Right lobe of liver (tissue), 4 donors: ENCODE results near the gene ADD2.

Experiments
- POLR2A ChIP-seq: fragments of 450-650 bp; IDR thresholded peaks from one replicate; pipeline ENCODE4 v1.6.1; 2017; ENCODE audit warnings: antibody characterized with exemption, mild to moderate bottlenecking
- TF ChIP-seq, protein P1 (sequence below), 4 donors: fragments of 200-600 bp in 3 of 4; fragments of 450-650 bp in 1 of 4; IDR thresholded peaks; one replicate each; pipeline versions ENCODE4 v1.5.1 to v1.8.0; 2016 to 2022; ENCODE audit warnings: antibody characterized with exemption in 4 of 4, mild to moderate bottlenecking in 2 of 4
- donor health status: DM: no; HTN: no; CAD: no.
- donor health status: DM: no; HTN: no; CAD: no.
- donor health status: DM: no; HTN: yes; CAD: no.

DNA sequence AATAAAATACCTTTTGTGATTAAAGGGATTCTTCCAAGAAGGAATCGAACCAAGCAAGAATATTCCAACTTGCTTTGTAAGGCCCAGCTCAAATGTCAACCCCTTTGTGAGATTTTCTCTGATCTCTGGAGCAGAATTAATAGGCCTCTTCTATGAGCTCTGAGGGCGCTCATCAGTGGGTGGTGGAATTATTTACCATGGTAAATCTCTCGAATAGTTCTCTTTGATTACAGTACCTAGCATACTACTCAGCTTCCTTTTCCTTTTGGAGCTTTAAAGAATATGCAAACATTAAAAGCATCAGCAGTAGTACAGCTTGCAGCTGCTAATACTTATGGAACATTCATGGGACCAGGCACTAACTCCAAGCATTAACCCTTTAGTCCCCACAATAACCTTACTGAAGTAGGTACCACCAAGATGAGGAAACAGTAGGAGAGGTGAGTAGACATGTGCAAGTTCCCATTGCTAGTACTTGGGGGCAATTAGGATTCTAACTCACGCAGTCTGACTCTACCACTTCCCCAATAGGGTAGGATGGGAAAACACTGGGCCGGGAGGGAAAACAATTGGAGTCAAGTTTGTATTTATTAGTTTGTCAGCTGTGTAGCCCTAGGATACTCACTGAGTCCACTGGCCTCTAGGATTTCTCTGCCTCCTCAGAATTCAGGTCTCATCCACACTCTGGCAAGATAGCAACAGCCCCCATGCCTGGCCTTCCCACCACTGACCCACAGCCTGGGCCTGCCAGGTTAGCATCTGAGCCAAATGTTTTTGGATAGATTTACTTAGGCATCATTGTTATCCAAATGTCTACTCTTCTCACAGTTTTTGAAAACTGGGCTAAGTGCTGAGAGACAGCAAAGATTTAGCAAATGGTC, 21.7 kb downstream of the ADD2 start:
- TF ChIP-seq, protein P1, sequence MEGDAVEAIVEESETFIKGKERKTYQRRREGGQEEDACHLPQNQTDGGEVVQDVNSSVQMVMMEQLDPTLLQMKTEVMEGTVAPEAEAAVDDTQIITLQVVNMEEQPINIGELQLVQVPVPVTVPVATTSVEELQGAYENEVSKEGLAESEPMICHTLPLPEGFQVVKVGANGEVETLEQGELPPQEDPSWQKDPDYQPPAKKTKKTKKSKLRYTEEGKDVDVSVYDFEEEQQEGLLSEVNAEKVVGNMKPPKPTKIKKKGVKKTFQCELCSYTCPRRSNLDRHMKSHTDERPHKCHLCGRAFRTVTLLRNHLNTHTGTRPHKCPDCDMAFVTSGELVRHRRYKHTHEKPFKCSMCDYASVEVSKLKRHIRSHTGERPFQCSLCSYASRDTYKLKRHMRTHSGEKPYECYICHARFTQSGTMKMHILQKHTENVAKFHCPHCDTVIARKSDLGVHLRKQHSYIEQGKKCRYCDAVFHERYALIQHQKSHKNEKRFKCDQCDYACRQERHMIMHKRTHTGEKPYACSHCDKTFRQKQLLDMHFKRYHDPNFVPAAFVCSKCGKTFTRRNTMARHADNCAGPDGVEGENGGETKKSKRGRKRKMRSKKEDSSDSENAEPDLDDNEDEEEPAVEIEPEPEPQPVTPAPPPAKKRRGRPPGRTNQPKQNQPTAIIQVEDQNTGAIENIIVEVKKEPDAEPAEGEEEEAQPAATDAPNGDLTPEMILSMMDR (IDR thresholded peaks at IDR 0.05) = no peak
- no peak for TF ChIP-seq POLR2A
